K562 (cell line): ENCODE results near the gene RBPJL. TPM values are rescaled to one million over a fixed set of nuclear protein-coding genes. Genes with fewer than 3 reads are reported as not detected.

ENCODE experiments used
- ELK3 ChIP-seq: fragments of 450-650 bp; formaldehyde crosslinking; IDR thresholded peaks from 2 replicates; pipeline ENCODE4 v1.4.0; 2020; ENCODE audit warnings: mild to moderate bottlenecking
- ESRRA ChIP-seq: fragments of 450-650 bp; IDR thresholded peaks from 2 replicates; pipeline ENCODE4 v1.6.1; 2014; ENCODE audit warnings: low read depth, mild to moderate bottlenecking, moderate library complexity, borderline replicate concordance
- L3MBTL2 ChIP-seq: fragments of 450-650 bp; IDR thresholded peaks from 2 replicates; pipeline ENCODE4 v1.6.1; 2016; ENCODE audit warnings: mild to moderate bottlenecking, moderate library complexity
- MCM7 ChIP-seq, 2 experiments: fragments of 450-650 bp; IDR thresholded peaks; 2 replicates each; pipeline ENCODE4 v1.6.1; 2016 to 2018
- MGA ChIP-seq: fragments of 450-650 bp; IDR thresholded peaks from 2 replicates; pipeline ENCODE4 v1.6.1; 2016; ENCODE audit warnings: mild to moderate bottlenecking, moderate library complexity
- NRF1 ChIP-seq, 2 experiments: fragments of 450-650 bp; IDR thresholded peaks in 1 of 2; conservative IDR thresholded peaks in 1 of 2; 2 replicates each; pipeline ENCODE4 v1.6.1; 2014; ENCODE audit warnings: mild to moderate bottlenecking in 2 of 2
- PCBP2 ChIP-seq: fragments of 200-400 bp; formaldehyde crosslinking; IDR thresholded peaks from 2 replicates; pipeline ENCODE4 v1.6.1; 2018; ENCODE audit warnings: low read length, low read depth, mild to moderate bottlenecking, moderate library complexity; ENCODE audit not compliant: poor library complexity, severe bottlenecking
- POLR2G ChIP-seq: fragments of 200-400 bp; formaldehyde crosslinking; IDR thresholded peaks from 2 replicates; pipeline ENCODE4 v1.6.1; 2017; ENCODE audit warnings: low read depth, mild to moderate bottlenecking, antibody characterized with exemption, low read length, moderate library complexity
- SNRNP70 ChIP-seq: fragments of 200-400 bp; formaldehyde crosslinking; optimal IDR thresholded peaks from 2 replicates; pipeline ENCODE3; 2017; ENCODE audit warnings: low read depth, low read length
- STAG1 ChIP-seq: sonication (generic); formaldehyde crosslinking; IDR thresholded peaks from 2 replicates; pipeline ENCODE4 v1.5.0; 2020; ENCODE audit warnings: missing genetic modification reagents, borderline replicate concordance
- TFE3 ChIP-seq: fragments of 450-650 bp; formaldehyde crosslinking; IDR thresholded peaks from 2 replicates; pipeline ENCODE4 v1.4.0; 2020; ENCODE audit warnings: mild to moderate bottlenecking, mixed read lengths
- ZFP1 ChIP-seq: fragments of 450-650 bp; formaldehyde crosslinking; IDR thresholded peaks from 2 replicates; pipeline ENCODE4 v1.4.0; 2020; ENCODE audit warnings: mild to moderate bottlenecking, mixed read lengths
- ZNF445 ChIP-seq: fragments of 250-450 bp; sonication (Bioruptor Pico); IDR thresholded peaks from 2 replicates; pipeline ENCODE4 v1.4.0; 2020; ENCODE audit warnings: low read depth, mild to moderate bottlenecking, moderate library complexity
- ZNF561 ChIP-seq: fragments of 450-650 bp; formaldehyde crosslinking; conservative IDR thresholded peaks from 2 replicates; pipeline ENCODE4 v1.4.0; 2020; ENCODE audit warnings: mild to moderate bottlenecking, moderate library complexity
- polyA plus RNA-seq, 8 experiments: library from polyadenylated mRNA; depleted of rRNA in 4 of 8; stranded (reverse) in 5 of 8; unstranded in 3 of 8; fragments of >200 nt; fragmentation: Nextera tagmentation in 2 of 8; fragmentation: Illumina TruSeq in 1 of 8; extraction: Ambion mirVana in 2 of 8; extraction: Trizol in 1 of 8; gene quantifications; 2 replicates each; pipeline versions ENCODE4 v1.2.1 to v1.2.3, GENCODE V29; 2011 to 2014; ENCODE audit warnings: inconsistent platforms in 1 of 8, missing spikeins in 1 of 8
- total RNA-seq, 7 experiments: library from RNA; depleted of rRNA in 6 of 7; stranded (reverse); fragments of >200 nt in 6 of 7; fragmentation: Illumina TruSeq in 2 of 7; extraction: Trizol in 2 of 7; gene quantifications; 2 replicates each; pipeline versions ENCODE4 v1.2.1 to v1.2.3, GENCODE V29; 2011 to 2021; ENCODE audit warnings: low replicate concordance in 1 of 7

RBPJL gene
- total and polyA plus RNA-seq, 9 of the 15 experiments (the other 6 are each of a cell fraction or from before 2014, with no cell fraction given), result not detected

GRCh38 chr20:45311589-45312211 is 5.1 kb downstream of the RBPJL start (continued):
- TF ChIP-seq L3MBTL2 (no peak), MGA (0 out of 2 replicates have a peak, but pooled peaks have one; percentile 31), TFE3 (CRISPR knock-in tag) (no peak), PCBP2 (no peak), ZNF561 (no peak), MCM7 (IDR thresholded peaks at IDR 0.05) (no peak), POLR2G (no peak), ZFP1 (CRISPR knock-in tag) (no peak), ZNF445 (CRISPR knock-in tag) (no peak), NRF1 (conservative IDR thresholded peaks at IDR 0.05 in 1 of 2, IDR thresholded peaks at IDR 0.05 in 1 of 2) (peak; percentile 43 to 62; a peak in 3 of 4 replicates), SNRNP70 (no peak), ELK3 (no peak), ESRRA (peak; percentile 26; the same call in 1 of the 2 replicates), STAG1 (CRISPR knock-in tag) (peak; percentile 45; the same call in 1 of the 2 replicates)
